H1 (cell line): Measurements from ENCODE around the gene SMYD5. TPM values are rescaled to one million over a fixed set of nuclear protein-coding genes. Genes with fewer than 3 reads are reported as not detected.

Source experiments
- ATF3 ChIP-seq: IDR thresholded peaks from 2 replicates; pipeline ENCODE4 v1.6.1; 2011; ENCODE audit warnings: low read depth, mild to moderate bottlenecking, low read length; ENCODE audit not compliant: insufficient read depth
- MAFK ChIP-seq: IDR thresholded peaks from 2 replicates; pipeline ENCODE4 v1.6.1; 2012; ENCODE audit warnings: low read depth, mild to moderate bottlenecking, improper control_type of control experiment, low read length
- RNF2 ChIP-seq: fragments of 200-900, 300-1000 bp; sonication (generic); IDR thresholded peaks from 2 replicates; pipeline ENCODE4 v1.7.1; 2016; ENCODE audit warnings: borderline replicate concordance, low read depth, mild to moderate bottlenecking, antibody characterized with exemption, low read length; ENCODE audit not compliant: poor library complexity, severe bottlenecking; ENCODE audit errors: missing control alignments
- RXRA ChIP-seq: IDR thresholded peaks from 2 replicates; pipeline ENCODE4 v1.6.1; 2011; ENCODE audit warnings: low read depth, mild to moderate bottlenecking, low read length, moderate library complexity; ENCODE audit not compliant: insufficient read depth
- SP2 ChIP-seq: IDR thresholded peaks from 2 replicates; pipeline ENCODE4 v1.6.1; 2012; ENCODE audit warnings: mild to moderate bottlenecking, low read length, inconsistent platforms
- SRF ChIP-seq: IDR thresholded peaks from 2 replicates; pipeline ENCODE4 v1.6.1; 2011; ENCODE audit warnings: mild to moderate bottlenecking, low read depth, low read length, moderate library complexity
- TAF7 ChIP-seq: optimal IDR thresholded peaks from 2 replicates; pipeline ENCODE3; 2011; ENCODE audit warnings: low read depth, mild to moderate bottlenecking, inconsistent platforms, low read length, moderate library complexity, borderline replicate concordance
- polyA plus RNA-seq, 7 experiments: library from polyadenylated mRNA; depleted of rRNA in 3 of 7; stranded (reverse) in 5 of 7; unstranded in 2 of 7; fragments of >200 nt in 5 of 7; fragments of 200-250 nt in 2 of 7; gene quantifications; 1 replicate in 5 of 7; 2 replicates in 1 of 7; 4 replicates in 1 of 7; pipeline versions ENCODE4 v1.2.1 to v1.2.3, GENCODE V29; 2011 to 2013; ENCODE audit warnings: missing spikeins in 2 of 7, mixed read lengths in 2 of 7
- total RNA-seq: library from RNA; stranded (reverse); fragmentation: NEBNext Ultra II Directional; extraction: Animal tissue kit (Norgen Biotek cat#: 25700); gene quantifications from 2 replicates; pipeline ENCODE4 v1.2.1, GENCODE V29; 2021
- TF ChIP-seq, protein P1 (sequence below): fragments of 300-600 bp; sonication (generic); IDR thresholded peaks from 2 replicates; pipeline ENCODE4 v1.7.1; 2012; ENCODE audit warnings: low read length, moderate library complexity, mild to moderate bottlenecking, inconsistent platforms; ENCODE audit not compliant: insufficient replicate concordance
- TF ChIP-seq, protein P2 (sequence below): IDR thresholded peaks from 2 replicates; pipeline ENCODE4 v1.6.1; 2012; ENCODE audit warnings: inconsistent platforms

Gene SMYD5
- total and polyA plus RNA-seq, 2 of the 8 experiments (the other 6 are each of a cell fraction or from before 2014, with no cell fraction given) = 35.2 to 56.7 TPM

GRCh38 chr2:73176881-73177644 lies 37.0 kb upstream of the SMYD5 start (continued):
- TF ChIP-seq RNF2 (no peak), RXRA (no peak), ATF3 (no peak), SRF (no peak), SP2 (no peak), MAFK (no peak), TAF7 (peak; percentile 28)
- TF ChIP-seq, protein P1, sequence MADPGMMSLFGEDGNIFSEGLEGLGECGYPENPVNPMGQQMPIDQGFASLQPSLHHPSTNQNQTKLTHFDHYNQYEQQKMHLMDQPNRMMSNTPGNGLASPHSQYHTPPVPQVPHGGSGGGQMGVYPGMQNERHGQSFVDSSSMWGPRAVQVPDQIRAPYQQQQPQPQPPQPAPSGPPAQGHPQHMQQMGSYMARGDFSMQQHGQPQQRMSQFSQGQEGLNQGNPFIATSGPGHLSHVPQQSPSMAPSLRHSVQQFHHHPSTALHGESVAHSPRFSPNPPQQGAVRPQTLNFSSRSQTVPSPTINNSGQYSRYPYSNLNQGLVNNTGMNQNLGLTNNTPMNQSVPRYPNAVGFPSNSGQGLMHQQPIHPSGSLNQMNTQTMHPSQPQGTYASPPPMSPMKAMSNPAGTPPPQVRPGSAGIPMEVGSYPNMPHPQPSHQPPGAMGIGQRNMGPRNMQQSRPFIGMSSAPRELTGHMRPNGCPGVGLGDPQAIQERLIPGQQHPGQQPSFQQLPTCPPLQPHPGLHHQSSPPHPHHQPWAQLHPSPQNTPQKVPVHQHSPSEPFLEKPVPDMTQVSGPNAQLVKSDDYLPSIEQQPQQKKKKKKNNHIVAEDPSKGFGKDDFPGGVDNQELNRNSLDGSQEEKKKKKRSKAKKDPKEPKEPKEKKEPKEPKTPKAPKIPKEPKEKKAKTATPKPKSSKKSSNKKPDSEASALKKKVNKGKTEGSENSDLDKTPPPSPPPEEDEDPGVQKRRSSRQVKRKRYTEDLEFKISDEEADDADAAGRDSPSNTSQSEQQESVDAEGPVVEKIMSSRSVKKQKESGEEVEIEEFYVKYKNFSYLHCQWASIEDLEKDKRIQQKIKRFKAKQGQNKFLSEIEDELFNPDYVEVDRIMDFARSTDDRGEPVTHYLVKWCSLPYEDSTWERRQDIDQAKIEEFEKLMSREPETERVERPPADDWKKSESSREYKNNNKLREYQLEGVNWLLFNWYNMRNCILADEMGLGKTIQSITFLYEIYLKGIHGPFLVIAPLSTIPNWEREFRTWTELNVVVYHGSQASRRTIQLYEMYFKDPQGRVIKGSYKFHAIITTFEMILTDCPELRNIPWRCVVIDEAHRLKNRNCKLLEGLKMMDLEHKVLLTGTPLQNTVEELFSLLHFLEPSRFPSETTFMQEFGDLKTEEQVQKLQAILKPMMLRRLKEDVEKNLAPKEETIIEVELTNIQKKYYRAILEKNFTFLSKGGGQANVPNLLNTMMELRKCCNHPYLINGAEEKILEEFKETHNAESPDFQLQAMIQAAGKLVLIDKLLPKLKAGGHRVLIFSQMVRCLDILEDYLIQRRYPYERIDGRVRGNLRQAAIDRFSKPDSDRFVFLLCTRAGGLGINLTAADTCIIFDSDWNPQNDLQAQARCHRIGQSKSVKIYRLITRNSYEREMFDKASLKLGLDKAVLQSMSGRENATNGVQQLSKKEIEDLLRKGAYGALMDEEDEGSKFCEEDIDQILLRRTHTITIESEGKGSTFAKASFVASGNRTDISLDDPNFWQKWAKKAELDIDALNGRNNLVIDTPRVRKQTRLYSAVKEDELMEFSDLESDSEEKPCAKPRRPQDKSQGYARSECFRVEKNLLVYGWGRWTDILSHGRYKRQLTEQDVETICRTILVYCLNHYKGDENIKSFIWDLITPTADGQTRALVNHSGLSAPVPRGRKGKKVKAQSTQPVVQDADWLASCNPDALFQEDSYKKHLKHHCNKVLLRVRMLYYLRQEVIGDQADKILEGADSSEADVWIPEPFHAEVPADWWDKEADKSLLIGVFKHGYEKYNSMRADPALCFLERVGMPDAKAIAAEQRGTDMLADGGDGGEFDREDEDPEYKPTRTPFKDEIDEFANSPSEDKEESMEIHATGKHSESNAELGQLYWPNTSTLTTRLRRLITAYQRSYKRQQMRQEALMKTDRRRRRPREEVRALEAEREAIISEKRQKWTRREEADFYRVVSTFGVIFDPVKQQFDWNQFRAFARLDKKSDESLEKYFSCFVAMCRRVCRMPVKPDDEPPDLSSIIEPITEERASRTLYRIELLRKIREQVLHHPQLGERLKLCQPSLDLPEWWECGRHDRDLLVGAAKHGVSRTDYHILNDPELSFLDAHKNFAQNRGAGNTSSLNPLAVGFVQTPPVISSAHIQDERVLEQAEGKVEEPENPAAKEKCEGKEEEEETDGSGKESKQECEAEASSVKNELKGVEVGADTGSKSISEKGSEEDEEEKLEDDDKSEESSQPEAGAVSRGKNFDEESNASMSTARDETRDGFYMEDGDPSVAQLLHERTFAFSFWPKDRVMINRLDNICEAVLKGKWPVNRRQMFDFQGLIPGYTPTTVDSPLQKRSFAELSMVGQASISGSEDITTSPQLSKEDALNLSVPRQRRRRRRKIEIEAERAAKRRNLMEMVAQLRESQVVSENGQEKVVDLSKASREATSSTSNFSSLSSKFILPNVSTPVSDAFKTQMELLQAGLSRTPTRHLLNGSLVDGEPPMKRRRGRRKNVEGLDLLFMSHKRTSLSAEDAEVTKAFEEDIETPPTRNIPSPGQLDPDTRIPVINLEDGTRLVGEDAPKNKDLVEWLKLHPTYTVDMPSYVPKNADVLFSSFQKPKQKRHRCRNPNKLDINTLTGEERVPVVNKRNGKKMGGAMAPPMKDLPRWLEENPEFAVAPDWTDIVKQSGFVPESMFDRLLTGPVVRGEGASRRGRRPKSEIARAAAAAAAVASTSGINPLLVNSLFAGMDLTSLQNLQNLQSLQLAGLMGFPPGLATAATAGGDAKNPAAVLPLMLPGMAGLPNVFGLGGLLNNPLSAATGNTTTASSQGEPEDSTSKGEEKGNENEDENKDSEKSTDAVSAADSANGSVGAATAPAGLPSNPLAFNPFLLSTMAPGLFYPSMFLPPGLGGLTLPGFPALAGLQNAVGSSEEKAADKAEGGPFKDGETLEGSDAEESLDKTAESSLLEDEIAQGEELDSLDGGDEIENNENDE = no peak
- TF ChIP-seq, protein P2, sequence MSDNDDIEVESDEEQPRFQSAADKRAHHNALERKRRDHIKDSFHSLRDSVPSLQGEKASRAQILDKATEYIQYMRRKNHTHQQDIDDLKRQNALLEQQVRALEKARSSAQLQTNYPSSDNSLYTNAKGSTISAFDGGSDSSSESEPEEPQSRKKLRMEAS = peak; percentile 72
